COLO668 (cell line): ENCODE data around the gene KSR1.

Experiments
- DNase-seq: peaks from one replicate; lab custom pipeline; 2025; ENCODE audit not compliant: unreplicated experiment; lab: John Stamatoyannopoulos, UW

Gene KSR1

DNA sequence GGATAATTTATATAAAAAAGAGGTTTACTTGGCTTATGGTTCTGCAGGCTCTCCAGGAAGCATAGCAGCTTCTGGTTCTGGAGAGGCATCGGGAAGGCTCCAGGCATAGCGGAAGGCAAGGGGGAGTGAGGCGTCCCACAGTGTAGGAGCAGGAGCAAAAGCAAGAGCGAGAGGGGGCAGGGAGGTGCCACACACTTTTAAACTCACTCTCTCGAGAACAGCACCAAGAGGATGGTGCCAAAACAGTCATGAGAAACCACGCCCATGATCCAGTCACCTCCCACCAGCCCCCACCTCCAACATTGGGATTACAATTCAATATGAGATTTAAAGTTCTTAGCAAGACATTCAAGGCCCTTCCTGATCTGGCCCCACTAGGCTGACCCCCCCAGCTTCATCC lies 124.8 kb downstream of the KSR1 start:
- no peak for DNase-seq

DNA sequence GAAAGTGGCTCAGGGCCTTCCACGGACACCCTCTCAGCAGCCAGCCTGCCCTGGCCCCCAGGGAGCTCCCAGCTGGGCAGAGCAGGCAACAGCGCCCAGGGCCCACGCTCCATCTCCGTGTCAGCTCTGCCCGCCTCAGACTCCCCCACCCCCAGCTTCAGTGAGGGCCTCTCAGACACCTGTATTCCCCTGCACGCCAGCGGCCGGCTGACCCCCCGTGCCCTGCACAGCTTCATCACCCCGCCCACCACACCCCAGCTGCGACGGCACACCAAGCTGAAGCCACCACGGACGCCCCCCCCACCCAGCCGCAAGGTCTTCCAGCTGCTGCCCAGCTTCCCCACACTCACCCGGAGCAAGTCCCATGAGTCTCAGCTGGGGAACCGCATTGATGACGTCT lies 126.4 kb downstream of the KSR1 start:
- DNase-seq, result no peak

DNA sequence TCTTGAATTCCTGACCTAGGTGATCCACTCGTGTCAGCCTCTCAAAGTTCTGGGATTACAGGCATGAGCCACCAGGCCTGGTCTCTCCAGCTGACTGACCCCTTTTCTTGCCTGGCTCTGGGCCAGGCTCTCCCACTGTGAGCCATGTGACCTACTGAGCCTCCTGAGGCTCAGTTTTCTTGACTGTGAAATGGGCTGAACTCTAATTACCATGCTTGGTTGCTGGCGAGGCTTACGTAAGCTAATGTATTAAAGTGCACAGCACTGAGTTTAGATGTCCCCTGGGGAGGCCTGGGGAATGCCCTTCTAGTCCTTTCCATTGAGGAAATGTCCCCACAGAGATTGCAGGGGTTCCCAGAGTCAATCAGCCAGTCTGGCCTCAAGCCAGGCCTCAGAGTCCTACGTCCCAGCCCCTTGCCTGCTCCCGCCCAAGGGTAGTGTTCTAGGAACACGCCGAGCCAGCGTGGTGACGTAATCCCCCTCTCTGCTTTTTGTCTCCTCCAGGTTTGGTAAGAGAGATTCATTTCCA lies 129.0 kb downstream of the KSR1 start:
- no peak for DNase-seq

DNA sequence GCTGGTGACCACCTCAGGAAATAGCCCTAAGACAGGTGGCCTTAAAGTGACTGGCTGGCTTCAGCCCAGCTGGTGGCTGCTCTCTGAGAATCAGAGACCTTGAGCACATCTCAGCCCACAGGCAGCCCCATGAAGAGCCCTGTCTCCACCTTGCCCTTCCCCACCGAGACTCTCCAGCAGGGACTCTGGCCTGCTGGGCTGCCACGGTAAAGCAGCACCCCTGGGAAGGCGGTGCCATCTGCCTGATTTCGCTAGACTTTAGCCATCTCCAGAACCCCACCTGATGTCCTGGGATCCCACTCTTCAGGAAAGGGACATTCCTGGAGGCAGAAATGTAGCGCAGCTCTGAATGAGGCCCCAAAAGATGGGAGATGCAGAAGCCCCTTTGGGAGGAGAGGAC lies 129.5 kb downstream of the KSR1 start:
- no peak for DNase-seq

DNA sequence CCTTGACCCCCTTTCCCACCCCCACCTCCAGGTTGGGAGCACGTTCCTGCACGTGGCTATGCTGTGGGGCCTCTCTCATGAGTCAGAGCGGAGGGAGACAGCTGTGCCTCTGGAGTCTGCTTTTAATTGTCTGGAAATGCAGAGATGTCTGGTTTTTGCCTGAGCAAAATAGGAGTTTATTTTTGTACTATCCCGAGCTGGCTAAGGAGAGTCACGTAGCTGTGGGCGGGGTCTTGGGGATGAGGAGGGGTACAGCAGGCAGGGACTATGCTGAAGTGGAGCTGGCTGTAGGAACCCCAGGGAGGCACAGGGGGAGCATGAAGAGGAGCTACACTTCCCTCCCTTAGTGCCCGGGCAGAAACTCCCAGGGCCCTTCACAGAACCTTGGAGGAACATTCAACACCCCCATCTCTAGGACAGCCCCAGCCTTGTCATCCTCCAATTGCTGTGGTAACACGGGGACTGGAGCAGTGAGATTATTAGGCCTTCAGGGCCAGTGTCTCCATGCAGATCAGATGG lies 130.0 kb downstream of the KSR1 start:
- no peak for DNase-seq

DNA sequence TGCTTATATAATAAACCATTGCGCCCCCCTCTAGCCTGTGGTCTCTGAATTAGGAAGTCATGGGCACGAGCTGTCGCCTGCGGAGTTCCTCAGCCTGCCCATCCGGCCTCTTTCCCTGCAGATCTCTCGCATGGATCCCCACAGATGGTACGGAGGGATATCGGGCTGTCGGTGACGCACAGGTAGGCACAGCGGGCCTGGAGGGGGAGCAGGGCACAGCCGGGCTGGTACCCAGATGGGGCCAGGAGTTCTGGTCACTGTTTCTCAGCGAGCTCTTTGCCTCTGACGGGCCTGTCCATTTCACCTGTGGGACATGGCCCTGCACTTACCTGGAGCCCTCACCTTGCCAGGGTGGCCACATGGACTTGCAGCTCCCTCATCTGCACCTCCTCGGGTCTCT lies 132.1 kb downstream of the KSR1 start:
- DNase-seq, result no peak

DNA sequence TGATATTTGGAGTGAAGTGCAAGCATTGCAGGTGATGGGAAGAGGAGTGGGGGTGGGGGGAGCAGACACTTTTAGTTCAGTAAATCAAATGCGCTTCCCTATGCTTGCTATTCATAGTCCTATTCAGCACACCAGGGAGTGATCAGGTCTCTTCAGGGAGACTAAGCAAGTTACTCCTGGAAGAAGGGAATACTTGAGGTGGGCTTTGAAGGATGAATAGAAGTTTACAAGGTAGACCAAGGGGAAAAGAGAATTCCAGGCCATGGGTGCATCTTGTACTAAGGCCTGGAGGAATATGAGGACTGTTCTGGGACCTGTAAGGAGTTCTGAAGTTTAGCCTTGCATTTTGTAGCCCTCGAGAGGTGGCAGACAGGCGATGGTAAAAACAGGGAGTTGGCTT lies 134.6 kb downstream of the KSR1 start:
- no peak for DNase-seq

DNA sequence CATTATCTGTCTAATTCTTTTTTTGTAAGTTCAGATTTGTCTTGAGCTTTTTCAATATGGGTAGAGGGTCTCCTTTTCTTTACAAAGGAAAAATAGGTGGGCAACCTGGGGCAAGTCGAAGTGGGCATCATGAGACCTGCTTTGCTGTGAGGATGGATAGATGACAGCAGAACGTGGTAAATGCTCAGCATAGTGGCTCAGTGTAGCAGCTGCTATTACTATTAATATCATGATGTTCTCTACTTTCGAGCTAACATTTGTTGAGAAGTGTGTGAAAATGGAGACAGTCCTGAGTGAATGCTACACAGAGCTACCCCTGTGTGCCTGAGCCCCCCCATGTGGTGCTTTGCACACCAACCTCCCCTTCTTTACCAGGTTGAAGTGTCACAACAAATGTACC lies 135.7 kb downstream of the KSR1 start:
- DNase-seq, result no peak

DNA sequence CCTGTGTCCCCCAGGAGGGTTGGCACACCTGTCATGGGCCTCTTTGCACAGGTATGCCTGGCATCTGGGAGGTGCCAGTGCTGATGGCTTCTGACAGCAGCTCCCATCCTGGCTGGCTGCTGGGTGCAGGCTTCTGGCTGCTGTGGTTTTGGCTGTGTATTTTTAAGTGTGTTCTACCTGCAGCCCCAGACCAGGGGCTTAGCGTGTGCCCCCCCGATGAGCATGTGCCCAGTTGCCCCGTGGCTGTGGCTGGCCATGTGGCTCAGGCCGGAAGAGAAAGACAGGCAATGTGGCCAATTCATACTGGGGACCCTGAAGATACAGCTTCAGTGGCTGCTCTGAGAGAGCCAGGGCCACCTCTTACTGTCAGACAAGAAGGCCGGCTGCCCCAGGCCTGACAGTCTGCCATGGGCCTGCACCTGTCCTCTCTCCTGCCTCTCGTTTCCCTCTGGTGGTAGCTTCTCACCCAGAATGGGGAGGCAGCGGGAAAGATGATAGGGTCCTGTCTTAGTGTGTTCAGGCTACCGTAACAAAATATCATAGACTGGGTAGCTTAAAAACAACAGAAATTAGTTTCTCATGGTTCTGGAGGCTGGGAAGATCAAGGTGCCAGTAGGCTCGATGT lies 137.1 kb downstream of the KSR1 start:
- peak; percentile 1 for DNase-seq

DNA sequence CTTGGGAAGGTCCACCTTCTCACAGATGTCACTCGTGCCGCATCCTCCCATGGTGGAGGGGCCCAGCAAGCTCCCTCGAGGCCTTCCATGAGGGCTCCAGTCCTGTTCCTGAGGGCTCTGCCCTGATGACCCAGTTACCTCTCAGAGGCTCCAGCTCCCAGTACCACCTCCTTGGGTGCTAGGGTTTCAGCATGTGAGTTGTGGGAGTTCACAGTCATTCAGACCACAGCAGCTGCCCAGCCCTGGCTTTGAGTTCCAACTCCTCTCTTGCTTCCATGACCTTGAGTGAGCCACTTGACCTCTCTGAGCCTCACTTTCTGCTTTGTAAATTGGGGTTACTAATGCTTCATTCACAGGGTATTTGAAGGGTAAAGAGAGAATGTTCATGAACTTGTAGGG lies 137.6 kb downstream of the KSR1 start:
- no peak for DNase-seq

DNA sequence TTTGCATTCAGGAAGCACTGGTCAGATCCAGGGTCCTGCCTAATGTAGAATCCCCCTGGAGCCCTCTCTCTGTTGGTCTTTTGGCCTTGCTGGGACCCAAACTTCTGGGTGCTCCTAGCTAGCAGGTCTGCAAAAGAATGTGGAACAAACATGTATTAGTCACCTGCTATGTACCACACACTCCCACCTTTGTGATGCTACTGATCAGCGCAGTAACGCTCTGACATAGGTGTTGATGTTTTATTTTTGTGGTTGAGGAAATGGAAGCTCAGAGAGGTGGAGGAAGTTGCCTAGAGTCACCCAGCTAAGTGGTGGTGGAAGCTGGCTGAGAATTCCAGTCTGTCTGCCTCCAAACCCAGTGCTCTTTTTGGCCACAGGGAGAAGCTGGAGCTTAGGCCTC lies 139.0 kb downstream of the KSR1 start:
- no peak for DNase-seq

DNA sequence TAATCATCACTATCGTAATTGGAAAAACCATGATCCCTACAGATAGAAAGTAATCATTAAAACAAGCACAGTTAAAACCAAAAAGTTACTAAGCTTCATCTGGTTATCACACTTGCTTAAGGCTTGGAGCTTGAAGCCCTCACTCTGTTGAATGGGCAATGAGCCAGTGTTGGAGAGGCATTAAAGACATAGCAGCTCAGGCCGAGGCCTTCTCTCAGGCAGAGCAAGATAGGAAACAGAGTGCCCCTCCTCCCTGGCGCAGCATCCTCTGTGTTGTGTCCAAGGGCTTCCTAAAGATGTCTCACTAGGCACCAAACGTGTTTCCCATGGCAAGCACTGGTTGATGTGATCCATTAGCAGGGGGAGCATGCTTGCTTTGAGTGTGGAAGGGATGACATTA lies 139.8 kb downstream of the KSR1 start:
- no peak for DNase-seq

DNA sequence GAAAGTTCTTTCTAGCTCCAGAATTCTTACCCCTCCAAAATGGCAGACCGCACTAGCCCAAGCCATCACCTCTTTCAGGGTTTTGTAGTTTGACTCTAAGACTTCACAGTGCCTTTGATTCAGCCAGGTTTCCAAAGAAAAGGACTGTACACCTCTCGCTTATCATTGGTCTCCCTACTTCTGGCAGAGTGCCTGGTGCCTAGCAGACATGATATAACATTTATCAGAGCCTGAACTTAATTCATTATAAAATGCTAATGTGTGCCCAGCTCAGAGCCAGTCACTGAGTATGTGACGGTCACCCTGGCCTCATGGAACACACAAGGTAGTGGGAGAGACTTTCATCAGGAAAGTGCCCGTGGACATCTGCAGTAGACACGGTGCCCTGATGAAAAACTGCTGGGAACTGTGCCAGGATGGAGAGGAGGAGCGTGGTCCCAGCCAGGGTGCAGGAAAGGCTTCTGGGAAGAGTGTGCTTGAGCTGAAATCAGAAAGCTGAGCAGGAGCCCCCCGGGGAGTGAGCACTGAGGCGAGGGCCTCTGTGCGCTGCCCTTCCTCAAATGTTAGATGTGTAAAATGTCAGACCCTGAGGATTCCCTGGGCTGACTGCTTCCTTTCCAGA lies 140.4 kb downstream of the KSR1 start:
- DNase-seq, result no peak

DNA sequence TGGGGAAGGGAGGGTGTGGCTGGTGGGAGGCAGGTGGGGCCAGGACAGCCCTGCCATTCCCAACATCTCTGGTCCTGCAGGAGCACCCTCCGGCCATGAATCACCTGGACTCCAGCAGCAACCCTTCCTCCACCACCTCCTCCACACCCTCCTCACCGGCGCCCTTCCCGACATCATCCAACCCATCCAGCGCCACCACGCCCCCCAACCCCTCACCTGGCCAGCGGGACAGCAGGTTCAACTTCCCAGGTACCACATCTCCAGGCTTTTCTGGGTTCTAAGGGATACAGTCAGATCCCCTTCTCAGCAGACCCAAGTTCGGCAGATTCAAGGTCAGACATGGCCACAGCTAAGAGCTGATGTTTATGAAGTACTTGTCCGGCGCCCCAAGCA lies 140.9 kb downstream of the KSR1 start:
- no peak for DNase-seq

DNA sequence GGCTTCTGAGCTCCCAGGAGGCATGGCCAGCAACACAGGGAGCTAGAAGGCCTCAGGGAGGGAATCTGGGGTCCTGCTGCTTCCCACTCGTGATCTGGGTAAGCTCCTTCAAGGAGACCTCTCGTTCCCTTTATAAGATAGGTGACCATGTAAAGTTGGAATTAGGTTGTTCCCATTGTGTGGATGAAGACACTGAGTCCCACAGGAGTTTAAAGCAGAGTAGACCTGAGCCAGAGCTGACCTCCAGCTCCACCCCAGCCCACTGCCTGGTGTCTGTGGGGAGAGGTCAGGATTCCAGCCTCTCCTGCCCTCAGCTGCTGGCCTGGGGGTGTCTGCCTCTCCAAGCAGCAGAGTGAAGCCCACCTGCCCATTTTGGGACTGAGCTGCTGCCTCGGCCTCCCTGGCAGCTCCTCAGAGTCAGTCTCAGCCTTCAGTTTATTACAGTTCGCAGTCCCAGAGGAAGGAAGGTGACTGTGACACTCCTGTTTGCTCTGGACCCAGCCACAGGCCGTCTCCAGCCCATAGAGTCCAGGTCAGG lies 141.6 kb downstream of the KSR1 start:
- no peak for DNase-seq

DNA sequence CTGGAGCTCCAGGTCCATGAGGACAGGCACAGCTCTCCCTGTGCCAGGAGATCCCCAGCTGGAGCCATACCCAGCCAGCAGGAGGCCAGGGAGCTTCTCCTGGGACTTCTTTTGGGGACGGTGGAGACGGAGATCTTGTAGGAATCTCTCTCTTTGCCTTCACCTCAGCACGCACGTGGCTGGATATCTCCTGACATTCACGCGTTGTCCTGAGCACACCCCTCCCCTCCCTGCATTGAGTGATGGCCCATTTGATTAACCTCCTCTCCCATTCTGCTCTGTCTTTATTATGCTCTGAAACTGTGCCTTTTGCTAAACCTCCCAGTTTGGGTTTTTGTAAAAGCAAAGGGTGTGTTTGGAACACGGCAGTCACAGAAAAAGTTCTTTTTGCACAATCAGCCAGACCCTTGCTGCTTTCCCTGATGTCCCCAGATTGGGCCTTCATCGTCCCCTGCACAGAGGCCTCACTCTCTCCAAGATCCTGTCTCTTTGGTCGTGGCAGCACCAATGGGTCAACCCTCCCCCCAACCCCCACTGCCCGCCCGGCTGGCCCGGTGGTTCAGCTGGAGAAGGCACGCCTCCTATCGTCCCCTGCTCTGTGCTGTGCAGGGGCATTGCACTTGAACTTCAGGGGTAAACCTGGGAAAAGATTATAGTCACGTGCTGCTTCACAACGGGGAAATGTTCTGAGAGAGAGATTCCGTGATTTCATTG lies 142.2 kb downstream of the KSR1 start:
- no peak for DNase-seq

DNA sequence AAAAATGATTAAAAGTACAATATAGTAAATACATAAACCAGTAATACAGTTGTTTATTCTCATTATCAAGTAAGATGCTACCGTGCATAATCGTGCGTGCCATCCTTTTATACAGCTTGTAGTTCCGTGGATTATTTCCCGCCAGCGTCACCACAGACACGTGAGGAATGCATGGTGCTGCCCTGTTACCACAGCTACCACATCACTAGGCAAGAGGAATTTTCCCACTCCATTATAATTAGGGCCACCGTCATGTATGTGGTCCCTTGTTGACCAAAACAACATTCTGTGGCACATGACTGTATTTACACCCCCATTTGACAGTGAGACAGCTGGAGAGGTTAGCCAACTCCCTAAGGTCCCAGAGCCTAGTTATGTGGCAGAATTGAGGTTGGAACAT lies 144.2 kb downstream of the KSR1 start:
- DNase-seq, result no peak

DNA sequence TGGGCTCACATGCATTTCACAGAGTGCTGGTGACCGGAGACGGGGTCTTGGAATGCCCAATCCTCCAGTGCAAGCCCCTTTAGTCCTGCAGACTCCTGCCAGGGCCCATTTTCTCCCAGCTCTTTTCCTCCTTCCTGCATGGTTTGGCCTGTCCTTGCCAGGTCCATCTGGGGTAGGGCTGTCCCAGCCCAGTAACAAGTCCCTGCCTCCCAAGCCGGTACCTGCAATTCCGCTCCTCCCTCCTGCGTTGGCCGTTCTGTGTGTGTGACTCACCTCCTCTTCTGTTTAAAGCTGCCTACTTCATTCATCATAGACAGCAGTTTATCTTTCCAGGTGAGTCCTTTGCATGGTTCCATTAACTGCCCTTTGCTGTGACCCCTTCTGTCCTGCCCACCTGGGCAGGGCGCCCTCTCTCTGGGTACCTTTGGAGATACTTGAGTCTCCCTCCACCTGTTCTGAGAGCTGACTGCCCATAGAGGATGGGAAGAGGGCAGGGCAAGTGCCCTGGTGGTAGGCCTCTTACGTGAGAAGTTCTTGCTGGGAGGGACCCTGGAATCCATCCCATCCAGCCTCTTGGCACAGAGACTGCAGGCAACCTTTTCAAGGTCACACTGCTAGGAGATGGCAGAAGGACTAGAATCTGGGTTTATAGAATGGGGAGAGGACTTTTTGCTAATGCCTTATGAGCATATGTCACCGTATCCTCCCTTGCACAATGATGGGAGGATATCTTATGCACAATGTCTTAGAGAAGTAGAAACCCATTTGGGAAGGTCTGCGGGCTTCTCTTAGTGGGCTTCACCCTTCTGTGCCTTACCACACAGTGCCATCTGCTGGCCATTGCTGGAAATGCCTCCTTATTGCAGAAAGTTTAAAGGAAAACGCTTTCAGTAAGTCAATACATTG lies 145.1 kb downstream of the KSR1 start:
- peak; percentile 57 for DNase-seq

DNA sequence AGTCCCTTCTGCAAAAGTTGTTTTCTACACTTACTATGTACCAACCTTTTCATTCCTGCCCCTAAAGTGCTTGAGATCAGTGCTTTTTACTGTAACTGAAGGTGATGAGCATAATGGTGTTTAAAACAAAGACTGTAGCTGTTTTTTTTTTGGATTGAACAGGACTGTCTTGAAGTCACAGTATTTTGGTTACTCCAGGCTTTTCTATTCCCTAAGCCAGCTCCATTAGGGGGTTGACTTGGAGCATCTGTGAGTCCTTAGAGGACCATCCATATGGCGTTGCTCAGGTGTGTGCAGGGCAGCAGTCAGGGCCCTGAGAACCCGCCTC lies 145.7 kb downstream of the KSR1 start:
- no peak for DNase-seq

DNA sequence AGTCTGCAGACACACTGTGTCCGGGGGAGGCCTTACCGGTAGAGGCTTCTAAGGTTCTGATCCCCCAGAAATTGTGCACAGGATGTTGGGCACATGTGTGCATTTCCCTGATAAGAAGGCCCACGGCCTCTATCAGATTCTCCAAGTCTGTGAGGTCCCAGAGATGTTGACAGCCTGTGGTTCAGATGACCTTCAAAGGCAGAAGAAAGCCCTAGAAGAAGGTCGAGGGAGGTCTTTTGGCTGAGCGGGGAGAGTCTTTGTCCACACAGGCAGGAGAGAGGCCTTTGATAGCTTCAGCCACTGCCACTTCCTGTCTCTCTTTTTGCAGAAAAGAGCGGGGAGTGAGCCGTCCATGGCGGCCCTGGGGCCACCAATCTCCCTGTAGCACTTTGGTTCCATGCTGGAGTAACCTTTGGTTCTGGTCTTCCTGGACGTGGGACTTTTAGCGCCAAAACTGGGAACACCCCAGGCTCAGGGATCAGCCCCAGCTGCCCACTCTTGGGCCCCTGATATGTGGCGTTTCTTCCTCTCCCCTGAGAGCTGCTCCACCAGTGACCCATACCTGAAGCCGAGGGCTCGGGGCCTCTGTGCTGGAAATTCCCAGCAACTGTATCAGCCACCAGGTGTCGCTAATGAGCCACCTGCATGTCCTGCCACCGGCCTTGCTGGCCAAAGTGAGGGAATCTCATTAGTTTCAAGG lies 146.6 kb downstream of the KSR1 start:
- peak; percentile 44 for DNase-seq

DNA sequence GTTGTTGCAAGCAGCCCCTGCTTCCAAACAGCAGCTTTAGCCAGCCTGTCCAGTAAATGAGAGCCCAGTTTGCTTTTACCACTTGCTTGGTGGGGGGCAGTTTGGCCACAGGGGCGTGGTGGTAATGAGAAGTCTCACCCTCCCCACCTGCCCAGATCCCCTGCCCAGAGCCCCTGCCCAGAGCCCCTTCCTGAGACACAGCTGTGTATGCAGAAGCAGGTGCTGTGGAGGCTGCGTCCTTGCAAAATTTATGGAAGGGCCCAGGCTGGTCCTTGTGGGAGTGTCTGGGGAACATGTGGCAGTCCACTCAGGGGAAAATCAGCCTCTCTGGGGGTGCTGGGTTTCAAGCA lies 147.1 kb downstream of the KSR1 start:
- DNase-seq, result no peak
